HepG2 (cell line): ENCODE results near the gene ABCB8. TPM values are rescaled to one million over a fixed set of nuclear protein-coding genes. Genes with fewer than 3 reads are reported as not detected.
"Not testable (repeated sequence)": the region's sequence is repeated elsewhere in the genome, so short reads cannot be mapped to it uniquely, and the experiment has no call there.

Source experiments
- ATAC-seq: fragments of 200-7000 bp; cut with Tn5 transposase; 3 replicates; pipeline ENCODE4 v1.9.1; 2020; ENCODE audit warnings: mild to moderate bottlenecking, moderate library complexity
- BruUV-seq: library from RNA; stranded (reverse); fragments of 400-500 nt; replicated peaks from 2 replicates; lab custom pipeline; 2021; lab: Mats Ljungman, UMichigan
- CTCF ChIA-PET: fragments of 300-600 bp; formaldehyde crosslinking; extraction: SDS; loops from one replicate; lab custom pipeline; 2021; ENCODE audit warnings: low total read pairs, inconsistent platforms, low intra/inter-chr PET ratio; lab: Yijun Ruan, JAX
- POLR2A ChIA-PET: fragments of 350-600 bp; sonication (Branson Sonifier 250); formaldehyde crosslinking; loops from one replicate; lab custom pipeline; 2020; ENCODE audit warnings: antibody characterized with exemption, inconsistent platforms; lab: Yijun Ruan, JAX
- DNase-seq: peaks from one replicate; pipeline ENCODE4 v3.0.0-alpha.2; 2015; ENCODE audit warnings: low spot score
- FAIRE-seq: peaks from 3 replicates; lab custom pipeline; 2011; peaks lifted over from hg19 to GRCh38; lab: Jason Lieb, UNC
- H2AFZ ChIP-seq: one replicate; pipeline ENCODE4 v1.6.1; 2011; ENCODE audit warnings: low read length, inconsistent platforms
- H3K27ac ChIP-seq: fragments of 300-600 bp; 3 replicates; pipeline ENCODE4 v1.8.0; 2011; ENCODE audit warnings: mixed run types, mild to moderate bottlenecking, mixed read lengths, low read length, inconsistent platforms; ENCODE audit not compliant: insufficient read depth; ENCODE audit errors: extremely low read length
- H3K27me3 ChIP-seq, 2 experiments: fragments of 200-600 bp in 1 of 2; 2 replicates in 1 of 2; 3 replicates in 1 of 2; pipeline versions ENCODE4 v1.6.0 to v1.8.0; 2011; ENCODE audit warnings: low read length in 2 of 2, mild to moderate bottlenecking in 2 of 2, moderate library complexity in 2 of 2, inconsistent platforms in 1 of 2; ENCODE audit not compliant: insufficient read depth in 2 of 2, control insufficient read depth in 1 of 2
- H3K36me3 ChIP-seq, 2 experiments: fragments of 200-600 bp in 1 of 2; replicated peaks in 1 of 2; 2 replicates in 1 of 2; 3 replicates in 1 of 2; pipeline versions ENCODE4 v1.5.1 to v1.8.0; 2011; ENCODE audit warnings: low read length in 2 of 2, inconsistent platforms in 1 of 2; ENCODE audit not compliant: insufficient read depth in 2 of 2, control insufficient read depth in 1 of 2
- H3K4me1 ChIP-seq: 2 replicates; pipeline ENCODE4 v1.5.1; 2012; ENCODE audit warnings: low read length, inconsistent platforms; ENCODE audit not compliant: insufficient read depth
- H3K4me2 ChIP-seq: 2 replicates; pipeline ENCODE4 v1.6.0; 2011; ENCODE audit warnings: low read depth, low read length, inconsistent platforms
- H3K4me3 ChIP-seq, 3 experiments: fragments of 200-600 bp in 1 of 3; sonication (generic), shearing (Covaris generic) in 1 of 3; replicated peaks in 1 of 3; 2 replicates each; pipeline ENCODE4 v1.5.1; 2011 to 2016; ENCODE audit warnings: low read length in 3 of 3, inconsistent platforms in 2 of 3, low read depth in 2 of 3, mild to moderate bottlenecking in 2 of 3, control low read depth in 1 of 3, mixed read lengths in 1 of 3; ENCODE audit not compliant: insufficient read depth in 1 of 3
- H3K79me2 ChIP-seq: one replicate; pipeline ENCODE4 v1.6.1; 2011; ENCODE audit warnings: low read length, inconsistent platforms; ENCODE audit not compliant: insufficient read depth
- H3K9ac ChIP-seq: 2 replicates; pipeline ENCODE4 v1.6.0; 2011; ENCODE audit warnings: mild to moderate bottlenecking, low read depth, low read length, inconsistent platforms; ENCODE audit not compliant: insufficient read depth
- H3K9me3 ChIP-seq: 2 replicates; pipeline ENCODE4 v1.5.1; 2012; ENCODE audit warnings: mild to moderate bottlenecking, low read length
- H4K20me1 ChIP-seq: 2 replicates; pipeline ENCODE4 v1.6.0; 2011; ENCODE audit warnings: inconsistent platforms, mild to moderate bottlenecking, low read length, moderate library complexity; ENCODE audit not compliant: insufficient read depth
- PAXIP1 ChIP-seq: sonication (generic); formaldehyde crosslinking; conservative IDR thresholded peaks from 2 replicates; pipeline ENCODE4 v1.4.0; 2020; ENCODE audit warnings: mild to moderate bottlenecking, missing genetic modification reagents, moderate library complexity
- WGBS: methylation state at CpG from one replicate; pipeline ENCODE4 v1.1.6; 2017; ENCODE audit warnings: low lambda C conversion rate; 5-methylcytosine and 5-hydroxymethylcytosine counted together
- in situ Hi-C: cut with HindIII; loops from 2 replicates; pipeline ENCODE4 v1.10.0; 2017; ENCODE audit warnings: low pct_unique_long_range_greater_than_20kb; ENCODE audit not compliant: extremely low pct_ligation_motif_present
- intact Hi-C: fragments of 100-400 bp; cut with micrococcal nuclease; formaldehyde crosslinking; loops from one replicate; pipeline ENCODE4 v1.10.0; 2022; ENCODE audit not compliant: unreplicated experiment
- polyA plus RNA-seq, 8 experiments: library from polyadenylated mRNA; depleted of rRNA in 3 of 8; stranded (reverse) in 7 of 8; unstranded in 1 of 8; fragments of >200 nt; fragmentation: Illumina TruSeq in 4 of 8; extraction: Trizol in 4 of 8; gene quantifications; 2 replicates each; pipeline versions ENCODE4 v1.2.1 to v1.2.3, GENCODE V29; 2011 to 2016; ENCODE audit warnings: low read depth in 4 of 8, missing spikeins in 1 of 8, mixed read lengths in 1 of 8; ENCODE audit not compliant: insufficient read depth in 1 of 8
- total RNA-seq, 5 experiments: library from RNA; depleted of rRNA; stranded (reverse); fragments of >200 nt; fragmentation: Illumina TruSeq; extraction: Trizol; gene quantifications; 2 replicates each; pipeline ENCODE4 v1.2.3, GENCODE V29; 2016; ENCODE audit warnings: low read depth in 1 of 5

The ABCB8 gene
- total and polyA plus RNA-seq, 2 of the 13 experiments (the other 11 are each of a cell fraction or from before 2014, with no cell fraction given): 6.6 to 16.7 TPM

- H3K9me3 ChIP-seq, H2AFZ ChIP-seq, in situ Hi-C loops, H3K36me3 ChIP-seq, H3K27ac ChIP-seq, H3K79me2 ChIP-seq, H4K20me1 ChIP-seq, DNase-seq, BruUV-seq, ATAC-seq, FAIRE-seq: not testable (repeated sequence)
- Histone ChIP-seq H3K4me2 (peak overlapping the region; percentile 92), H3K4me3 (peak overlapping the region; percentile 31 to 88 (median 49); a peak in 5 of 6 replicates), H3K27me3 (peaks cover 10 to 35% of the 10 kb centered on the region in 2 experiments; a peak in 4 of 5 replicates), H3K4me1 (peaks cover 29% of the 10 kb centered on the region), H3K9ac (peak overlapping the region; percentile 33; the same call in 1 of the 2 replicates)
- 4% methylated on average over 16 of the region's 16 CpGs for WGBS
- CTCF ChIA-PET: interaction anchor here (0.9 kb wide), 2 partner anchors 28 to 52 kb away, joined by 3 read pairs; partner anchors contain the start of gene FASTK
- intact Hi-C loops: loop anchor here (1.0 to 10.0 kb wide), 3 partner anchors 31 to 1413 kb away; no protein-coding TSS in a partner anchor
- POLR2A ChIA-PET: interaction anchor here (1.0 to 2.1 kb wide), 15 partner anchors 8 to 659 kb away, joined by 3 to 35 read pairs (median 4); partner anchors contain the start of genes FASTK, NUB1, REPIN1 and TMUB1
- 0 out of 2 replicates have a peak, but pooled peaks have one; percentile 4 for TF ChIP-seq PAXIP1 (CRISPR knock-in tag)
These were observed 521 bp upstream of the ABCB8 start for GRCh38 chr7:151027728-151028130.
